Ovary (tissue), 9 donors: ENCODE measurements around the gene MRI1. TPM values are rescaled to one million over a fixed set of nuclear protein-coding genes. Genes with fewer than 3 reads are reported as not detected.

ENCODE experiments used
- DNase-seq, 5 donors: peaks; one replicate each; pipeline ENCODE4 v3.0.0-alpha.2; 2019 to 2020
- H3K27ac ChIP-seq, 2 donors: fragments of 200-600 bp; one replicate each; pipeline versions ENCODE4 v1.5.1 to v1.8.0; 2019 to 2022
- H3K27me3 ChIP-seq: fragments of 200-600 bp; one replicate; pipeline ENCODE4 v1.8.0; 2022
- H3K36me3 ChIP-seq: fragments of 200-600 bp; sonication (generic); one replicate; pipeline ENCODE4 v1.5.1; 2019
- H3K4me1 ChIP-seq: one replicate; pipeline ENCODE4 v1.8.1; 2013; ENCODE audit warnings: mild to moderate bottlenecking, moderate library complexity; ENCODE audit not compliant: insufficient read depth
- H3K4me3 ChIP-seq: fragments of 200-600 bp; sonication (generic); one replicate; pipeline ENCODE4 v1.5.1; 2017
- H3K9me3 ChIP-seq, 2 donors: fragments of 200-600 bp in 1 of 2; sonication (generic) in 1 of 2; one replicate each; pipeline versions ENCODE4 v1.5.1 to v1.8.1; 2013 to 2019; ENCODE audit warnings: mild to moderate bottlenecking in 1 of 2, moderate library complexity in 1 of 2
- EP300 ChIP-seq: sonication (generic); formaldehyde crosslinking; IDR thresholded peaks from one replicate; pipeline ENCODE4 v1.6.1; 2017; ENCODE audit warnings: antibody characterized with exemption
- POLR2A ChIP-seq: fragments of 450-650 bp; IDR thresholded peaks from one replicate; pipeline ENCODE4 v1.6.1; 2017; ENCODE audit warnings: antibody characterized with exemption, mild to moderate bottlenecking, moderate library complexity
- WGBS, 3 donors: extraction: QIAGEN DNeasy Blood & Tissue Kit in 1 of 3; methylation state at CpG; one replicate each; pipeline versions ENCODE4 v1.1.5 to v1.1.7; 2013 to 2017; 5-methylcytosine and 5-hydroxymethylcytosine counted together
- intact Hi-C, 4 donors: fragments of 100-400 bp; cut with DNase I; formaldehyde crosslinking; loops; one replicate each; pipeline versions ENCODE4 v1.11.0 to v1.15.1; 2022 to 2023
- polyA plus RNA-seq, 2 donors: library from polyadenylated mRNA; stranded (reverse); fragments of 200-250 nt in 1 of 2; fragments of 350-450 nt in 1 of 2; fragmentation: Illumina TruSeq in 1 of 2; extraction: RNeasy Lipid Tissue Mini Kit (QIAGEN cat#74804) in 1 of 2; gene quantifications; one replicate each; pipeline ENCODE4 v1.2.3, GENCODE V29; 2013 to 2014
- total RNA-seq, 7 donors: library from RNA; depleted of rRNA in 2 of 7; stranded (reverse); fragments of >200 nt in 2 of 7; fragmentation: NEBNext Ultra II Directional in 3 of 7; extraction: Animal tissue kit (Norgen Biotek cat#: 25700) in 3 of 7; gene quantifications; one replicate each; pipeline versions ENCODE4 v1.1.0 to v1.2.4, GENCODE V29; 2016 to 2023
- TF ChIP-seq, protein P1 (sequence below), 3 donors: fragments of 450-650 bp in 2 of 3; fragments of 200-600 bp in 1 of 3; IDR thresholded peaks; one replicate each; pipeline versions ENCODE4 v1.5.1 to v1.8.0; 2016 to 2022; ENCODE audit warnings: antibody characterized with exemption in 3 of 3, mild to moderate bottlenecking in 1 of 3
- donor health status: DM: no; HTN: no; CAD: no; lungs with moderate emphysema.
- donor health status: DM: no; HTN: no; CAD: no.
- donor health status: Bipolar disorder and iron deficiency.
- donor health status: DM: yes; HTN: yes; CAD: no.
- donor health status: DM: no; HTN: no; CAD: no.
- donor health status: DM: yes; HTN: yes; CAD: no.

The MRI1 gene
- total and polyA plus RNA-seq, 9 donors: 13.9 to 52.6 (median 34.2) TPM

DNA sequence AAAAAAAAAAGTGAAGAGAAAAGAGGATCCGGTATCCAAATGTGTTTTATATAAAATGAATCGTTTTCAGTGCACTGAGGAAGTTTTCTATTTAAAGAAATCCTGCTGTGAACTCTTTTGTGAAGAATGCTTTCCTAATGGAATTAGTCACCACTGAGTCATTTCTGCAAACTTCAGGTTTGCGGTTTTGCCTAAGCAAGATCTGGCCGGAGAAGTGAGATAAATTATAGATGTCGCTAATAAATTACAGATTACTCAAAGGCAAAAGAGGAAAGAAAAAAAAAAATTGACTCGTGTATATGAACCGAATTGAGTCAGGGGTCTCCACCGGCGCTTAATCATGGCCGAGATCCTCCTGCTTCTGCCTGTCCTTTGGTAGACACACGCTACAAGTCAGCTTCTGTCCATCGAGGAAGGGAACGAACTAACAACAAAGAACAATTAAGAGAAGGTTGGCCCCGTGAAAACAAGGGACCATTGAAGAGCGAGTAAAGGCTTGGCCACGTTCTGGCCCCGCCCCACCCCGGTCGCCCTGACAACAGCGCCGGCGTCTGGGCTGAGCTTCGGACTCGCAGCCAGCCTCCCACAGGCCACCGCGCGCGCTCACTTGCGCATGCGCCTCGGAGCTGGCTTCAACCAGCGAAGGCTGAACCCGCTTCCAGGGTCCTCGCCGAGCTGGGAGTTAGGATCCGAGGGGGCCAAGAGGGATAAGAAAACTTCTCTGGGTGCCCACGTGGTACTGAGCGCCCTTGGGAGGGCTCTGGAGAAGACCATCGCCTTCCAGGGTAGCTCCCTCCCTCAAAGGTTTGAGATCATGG is 33.0 kb upstream of the MRI1 start:
- Histone ChIP-seq H3K27ac (peak overlapping the region; percentile 47 to 74), H3K27me3 (no peaks in the 10 kb centered on the region), H3K9me3 (no peaks in the 10 kb centered on the region), H3K36me3 (no peaks in the 10 kb centered on the region), H3K4me1 (peaks cover 3% of the 10 kb centered on the region), H3K4me3 (peak overlapping the region; percentile 37)
- peak; percentile 95 to 97 (median 96) for DNase-seq
- WGBS, 3 donors: 0 to 1% (median 0%) methylated on average over 36 to 39 of the region's 39 CpGs
- TF ChIP-seq, protein P1, sequence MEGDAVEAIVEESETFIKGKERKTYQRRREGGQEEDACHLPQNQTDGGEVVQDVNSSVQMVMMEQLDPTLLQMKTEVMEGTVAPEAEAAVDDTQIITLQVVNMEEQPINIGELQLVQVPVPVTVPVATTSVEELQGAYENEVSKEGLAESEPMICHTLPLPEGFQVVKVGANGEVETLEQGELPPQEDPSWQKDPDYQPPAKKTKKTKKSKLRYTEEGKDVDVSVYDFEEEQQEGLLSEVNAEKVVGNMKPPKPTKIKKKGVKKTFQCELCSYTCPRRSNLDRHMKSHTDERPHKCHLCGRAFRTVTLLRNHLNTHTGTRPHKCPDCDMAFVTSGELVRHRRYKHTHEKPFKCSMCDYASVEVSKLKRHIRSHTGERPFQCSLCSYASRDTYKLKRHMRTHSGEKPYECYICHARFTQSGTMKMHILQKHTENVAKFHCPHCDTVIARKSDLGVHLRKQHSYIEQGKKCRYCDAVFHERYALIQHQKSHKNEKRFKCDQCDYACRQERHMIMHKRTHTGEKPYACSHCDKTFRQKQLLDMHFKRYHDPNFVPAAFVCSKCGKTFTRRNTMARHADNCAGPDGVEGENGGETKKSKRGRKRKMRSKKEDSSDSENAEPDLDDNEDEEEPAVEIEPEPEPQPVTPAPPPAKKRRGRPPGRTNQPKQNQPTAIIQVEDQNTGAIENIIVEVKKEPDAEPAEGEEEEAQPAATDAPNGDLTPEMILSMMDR (IDR thresholded peaks at IDR 0.05): no peak
- peak; percentile 53 for TF ChIP-seq POLR2A
- intact Hi-C loops: no loop called here

DNA sequence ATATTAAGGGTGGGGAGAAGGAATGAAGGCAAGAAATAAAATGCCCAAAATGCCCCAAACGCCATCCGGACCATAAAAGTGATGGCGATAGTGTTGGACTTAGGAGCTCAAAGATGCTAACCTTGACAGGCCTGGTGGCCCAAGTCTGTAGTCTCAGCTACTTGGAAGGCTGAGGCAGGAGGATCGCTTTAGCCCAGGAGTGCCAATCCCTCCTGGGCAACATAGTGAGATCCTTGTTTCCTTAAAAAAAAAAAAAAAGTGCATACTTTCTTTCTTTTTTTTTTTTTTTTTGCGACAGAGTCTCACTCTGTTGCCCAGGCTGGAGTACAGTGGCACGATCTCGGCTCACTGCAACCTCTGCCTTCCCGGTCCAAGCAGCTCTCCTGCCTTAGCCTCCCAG is 32.0 kb upstream of the MRI1 start:
- Histone ChIP-seq H3K9me3 (no peaks in the 10 kb centered on the region), H3K36me3 (no peaks in the 10 kb centered on the region), H3K4me3 (no peak overlapping the region), H3K27me3 (no peaks in the 10 kb centered on the region), H3K4me1 (peaks cover 3% of the 10 kb centered on the region), H3K27ac (peak overlapping the region; percentile 47 to 74)
- intact Hi-C loops: no loop called here
- WGBS, 3 donors: 77 to 88% (median 84%) methylated on average over 8 of the region's 8 CpGs
- DNase-seq: no peak
- no peak for TF ChIP-seq EP300
- TF ChIP-seq, protein P1 (IDR thresholded peaks at IDR 0.05): no peak
- TF ChIP-seq POLR2A: no peak

DNA sequence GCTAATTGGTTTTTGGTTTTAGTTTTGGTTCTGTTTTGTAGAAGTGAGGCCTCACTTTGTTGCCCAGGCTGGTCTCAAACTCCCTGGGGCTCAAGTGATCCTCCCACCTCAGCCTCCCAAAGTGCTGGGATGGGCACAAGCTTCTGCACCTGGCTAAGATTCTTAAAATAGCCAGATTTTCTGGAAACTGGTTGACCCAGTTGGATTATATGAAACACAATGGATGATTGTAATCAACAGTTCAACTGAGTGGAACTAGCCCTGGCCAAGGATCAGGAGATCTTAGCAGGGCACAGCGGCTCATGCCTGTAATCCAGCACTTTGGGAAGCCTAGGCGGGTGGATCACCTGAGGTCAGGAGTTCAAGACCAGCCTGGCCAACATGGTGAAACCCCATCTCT is 29.6 kb upstream of the MRI1 start:
- Histone ChIP-seq H3K36me3 (no peaks in the 10 kb centered on the region), H3K27me3 (no peaks in the 10 kb centered on the region), H3K4me1 (peaks cover 3% of the 10 kb centered on the region), H3K9me3 (no peaks in the 10 kb centered on the region), H3K27ac (no peak overlapping the region), H3K4me3 (no peak overlapping the region)
- intact Hi-C loops: no loop called here
- DNase-seq: no peak
- WGBS, 3 donors: 92 to 97% (median 95%) methylated on average over 2 of the region's 2 CpGs
- TF ChIP-seq, protein P1 (IDR thresholded peaks at IDR 0.05): no peak
- TF ChIP-seq POLR2A: no peak
- TF ChIP-seq EP300: no peak

DNA sequence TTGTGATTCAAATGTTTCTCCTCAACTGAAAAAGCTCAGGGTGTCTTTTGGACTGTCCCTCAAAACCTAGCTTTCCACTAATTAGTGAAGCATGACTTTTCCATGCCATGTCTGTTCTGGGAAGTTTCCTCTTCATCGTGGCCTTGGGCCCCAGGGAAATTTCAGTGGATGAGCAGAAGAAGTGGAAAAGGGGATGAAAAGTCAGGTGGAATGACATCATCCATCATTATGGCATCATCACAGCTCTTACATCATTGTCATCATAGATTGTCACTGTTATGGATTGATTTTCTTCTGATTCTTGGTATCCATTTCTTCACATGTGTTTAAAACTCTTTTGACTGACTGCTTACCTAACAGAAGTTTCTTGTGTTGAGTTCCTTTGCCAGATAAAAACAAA is 26.2 kb upstream of the MRI1 start:
- H3K36me3 ChIP-seq: no peaks in the 10 kb centered on the region
- no peak for DNase-seq
- 87 to 100% (median 88%) methylated on average over 1 of the region's 1 CpG for WGBS, 3 donors
- no peaks in the 10 kb centered on the region for H3K4me1 ChIP-seq
- H3K27me3 ChIP-seq: no peaks in the 10 kb centered on the region
- TF ChIP-seq, protein P1 (IDR thresholded peaks at IDR 0.05): no peak
- TF ChIP-seq POLR2A (no peak), EP300 (no peak)
- intact Hi-C loops: no loop called here
- H3K4me3 ChIP-seq: no peak overlapping the region
- H3K9me3 ChIP-seq: no peaks in the 10 kb centered on the region
- H3K27ac ChIP-seq: no peak overlapping the region
